Right lung (tissue), 10 donors: ENCODE measurements around the gene RGS13. TPM values are rescaled to one million over a fixed set of nuclear protein-coding genes. Genes with fewer than 3 reads are reported as not detected.

Experiments used
- DNase-seq, 2 donors: peaks; one replicate each; pipeline ENCODE4 v3.0.0-alpha.2; 2013
- long read RNA-seq, 8 donors: transcript quantifications; one replicate each; lab custom pipeline, GENCODE V29; 2026
- polyA plus RNA-seq, 5 donors: library from polyadenylated mRNA; unstranded; fragments of 120-200 nt; gene quantifications; one replicate each; pipeline versions ENCODE4 v1.2.1 to v1.2.3, GENCODE V29; 2013; ENCODE audit warnings: inconsistent platforms in 1 of 5, low replicate concordance in 1 of 5; ENCODE audit not compliant: insufficient read length in 5 of 5, insufficient read depth in 1 of 5

RGS13 gene, protein sequence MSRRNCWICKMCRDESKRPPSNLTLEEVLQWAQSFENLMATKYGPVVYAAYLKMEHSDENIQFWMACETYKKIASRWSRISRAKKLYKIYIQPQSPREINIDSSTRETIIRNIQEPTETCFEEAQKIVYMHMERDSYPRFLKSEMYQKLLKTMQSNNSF
- polyA plus RNA-seq, result 1 to 10 TPM; 1.4 to 4.7 (median 3.2) TPM
- long read RNA-seq, donor 1, partial matches to known transcripts, result 0 of 3 reads
- long read RNA-seq, donor 1, other reads (novel, unspliced or antisense), result 0 of 3 reads
- long read RNA-seq, donor 2, partial matches to known transcripts, result 0 of 1 reads
- long read RNA-seq, donor 2, other reads (novel, unspliced or antisense), result 0 of 1 reads
- long read RNA-seq, donor 3, result 0 reads
- long read RNA-seq, donor 4, result 0 reads
- long read RNA-seq, donor 5, partial matches to known transcripts, result 0 of 3 reads
- long read RNA-seq, donor 5, other reads (novel, unspliced or antisense), result 0 of 3 reads
- long read RNA-seq, donor 6, partial matches to known transcripts, result 0 of 3 reads
- long read RNA-seq, donor 6, other reads (novel, unspliced or antisense), result 0 of 3 reads
- long read RNA-seq, donor 7, result 0 reads
- long read RNA-seq, donor 8, partial matches to known transcripts, result 0 of 2 reads
- long read RNA-seq, donor 8, other reads (novel, unspliced or antisense), result 0 of 2 reads

DNA sequence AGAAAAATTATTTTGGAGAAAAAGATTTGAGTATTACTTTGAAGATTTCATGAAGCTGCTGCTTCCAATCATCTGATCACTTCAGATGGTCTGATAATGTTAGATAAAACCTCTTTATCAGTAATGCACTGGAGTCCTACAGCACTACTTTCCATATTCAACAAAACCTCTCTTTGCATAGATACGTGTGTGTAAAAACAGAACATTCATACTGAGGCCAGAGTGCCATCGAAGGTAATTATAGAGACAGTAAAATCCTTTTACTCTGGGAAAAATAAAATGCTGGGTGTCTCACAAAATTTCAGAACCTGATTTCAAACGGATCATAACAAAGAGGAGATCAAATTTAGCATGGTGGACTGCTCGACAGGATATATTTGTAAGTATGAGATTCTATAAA is at the start of gene RGS13:
Gene RGS13 (plus strand): TSS at position 209 of the 400 bp plus-strand sequence. CDS start 8,188 bp downstream, outside the sequence.
- no peak for DNase-seq

DNA sequence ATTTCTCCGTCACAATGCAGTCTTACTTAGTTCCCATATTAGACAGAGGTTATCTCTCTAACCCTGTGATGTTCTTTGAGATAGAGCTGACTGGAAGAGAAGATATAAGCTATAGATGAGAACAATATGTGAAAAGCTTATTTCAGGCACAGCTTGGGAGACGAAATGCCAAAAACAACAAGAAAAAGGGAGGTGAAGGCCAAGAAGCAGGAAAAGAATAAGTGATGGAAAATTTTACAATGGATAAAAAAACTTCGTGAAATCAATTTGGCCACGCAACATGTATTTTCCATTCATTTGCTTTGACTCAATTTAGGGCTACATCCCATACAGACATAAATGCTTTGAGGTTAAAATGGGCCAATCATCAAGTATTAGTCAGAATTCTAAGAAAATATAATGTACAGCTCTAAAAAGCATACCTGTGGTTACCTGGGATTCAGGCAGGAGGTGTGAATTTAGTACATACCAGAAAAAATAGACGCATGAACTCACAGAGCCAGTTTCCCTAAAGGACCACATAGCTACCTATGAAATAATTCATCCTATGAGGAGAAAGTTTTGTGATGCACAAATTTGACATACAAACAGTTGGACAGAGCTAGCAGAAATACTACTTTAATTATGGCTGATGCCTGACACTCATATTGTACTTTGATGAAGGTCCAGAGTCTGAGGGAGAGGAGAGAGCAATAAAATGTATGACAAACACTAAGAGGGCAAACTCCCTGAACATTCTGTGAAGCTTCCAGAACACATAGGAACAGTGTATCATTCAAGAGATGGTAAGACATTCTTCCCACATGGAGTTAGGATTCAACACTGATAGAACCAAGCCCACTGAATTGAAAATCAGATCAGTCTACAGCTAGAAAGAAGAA is 48.3 kb upstream of the RGS13 start:
- DNase-seq, result no peak

DNA sequence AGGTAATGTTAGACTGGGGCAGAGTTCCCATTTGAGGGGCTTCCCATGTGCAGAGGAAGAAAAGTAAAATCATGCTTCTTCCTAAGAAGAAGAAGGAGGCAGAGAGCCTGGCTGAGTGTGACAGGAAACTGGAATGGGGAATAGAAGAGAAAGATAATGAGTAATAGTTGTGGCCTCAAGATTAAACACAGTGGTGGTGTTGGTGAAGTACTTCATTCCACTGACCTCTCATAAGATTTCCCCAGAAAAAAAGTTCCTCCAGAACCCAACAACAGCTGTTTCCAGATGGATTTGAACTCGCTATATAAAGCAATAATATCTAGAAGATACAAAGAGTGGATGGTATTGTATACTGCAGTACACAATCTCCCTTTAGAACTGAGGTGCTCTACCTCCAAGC is 47.4 kb upstream of the RGS13 start:
- DNase-seq, result no peak

DNA sequence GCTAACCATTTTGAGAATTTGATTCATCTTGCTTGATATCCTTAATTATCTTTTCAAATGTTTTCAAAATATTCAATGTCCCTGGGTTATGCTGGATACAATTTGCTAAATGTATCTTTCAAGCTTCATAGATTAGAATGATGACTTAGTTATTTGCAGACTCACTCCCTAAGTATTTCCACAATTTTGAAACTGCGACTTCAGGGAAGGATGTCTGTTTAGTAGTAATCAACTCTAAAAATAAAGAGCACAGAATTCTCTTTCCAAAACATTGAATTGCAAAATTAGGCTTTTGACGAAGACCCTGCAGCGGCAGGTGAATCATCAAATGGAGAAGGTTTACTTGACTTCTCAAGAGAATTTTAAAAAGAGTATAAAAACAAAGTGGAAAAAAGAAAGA is 46.1 kb upstream of the RGS13 start:
- no peak for DNase-seq

DNA sequence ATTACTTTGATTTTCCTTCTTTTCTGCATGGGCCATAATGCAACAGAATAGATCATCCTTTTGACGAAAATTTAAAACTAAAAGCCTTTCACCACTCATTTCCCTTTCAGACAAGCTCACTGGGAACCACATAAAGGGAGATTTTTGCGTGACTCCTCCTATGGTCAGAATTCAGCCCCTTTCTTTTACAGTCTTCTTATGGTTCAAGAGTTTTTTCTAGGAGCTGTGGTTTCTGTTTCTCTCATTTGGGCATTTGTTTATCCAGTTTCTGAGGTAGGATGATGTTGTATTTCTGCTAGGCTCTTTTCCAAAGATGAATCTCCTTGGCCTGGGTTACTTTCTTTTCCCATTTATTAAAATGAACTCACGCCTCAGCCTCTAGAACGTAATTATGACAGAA is 43.4 kb upstream of the RGS13 start:
- DNase-seq, result no peak

DNA sequence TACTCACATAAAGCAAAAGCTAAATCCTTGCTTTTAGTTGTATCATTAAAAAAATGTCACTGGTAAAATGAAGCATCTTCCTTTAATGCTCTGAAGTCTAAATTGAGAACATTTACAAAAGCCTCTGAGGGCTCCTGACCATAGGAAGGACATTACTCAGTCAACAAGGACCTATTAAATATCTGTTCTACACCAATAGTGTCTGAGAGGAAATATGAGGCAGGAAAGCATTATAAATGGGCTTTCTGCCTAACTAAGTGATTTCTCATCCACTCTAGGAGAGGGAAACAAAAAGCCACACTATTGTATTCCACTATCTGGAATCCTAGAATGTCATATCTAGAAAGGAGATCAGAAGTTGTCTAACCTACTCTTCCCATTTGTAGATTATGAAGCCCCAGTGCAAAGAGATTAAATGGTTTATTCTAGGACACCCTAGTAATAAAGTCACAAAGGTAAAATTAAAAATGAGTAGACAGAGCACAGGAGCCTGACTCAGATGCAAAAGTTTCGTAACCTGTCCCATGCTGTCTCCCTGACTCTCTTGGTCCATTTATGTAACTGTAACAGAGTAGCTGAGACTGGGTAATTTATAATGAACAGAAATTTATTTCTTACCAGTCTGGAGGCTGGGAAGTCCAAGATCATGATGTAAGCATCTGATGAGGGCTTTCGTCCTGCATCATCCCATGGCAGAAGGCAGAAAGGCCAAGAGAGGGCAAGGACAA is 42.8 kb upstream of the RGS13 start:
- DNase-seq, result no peak

DNA sequence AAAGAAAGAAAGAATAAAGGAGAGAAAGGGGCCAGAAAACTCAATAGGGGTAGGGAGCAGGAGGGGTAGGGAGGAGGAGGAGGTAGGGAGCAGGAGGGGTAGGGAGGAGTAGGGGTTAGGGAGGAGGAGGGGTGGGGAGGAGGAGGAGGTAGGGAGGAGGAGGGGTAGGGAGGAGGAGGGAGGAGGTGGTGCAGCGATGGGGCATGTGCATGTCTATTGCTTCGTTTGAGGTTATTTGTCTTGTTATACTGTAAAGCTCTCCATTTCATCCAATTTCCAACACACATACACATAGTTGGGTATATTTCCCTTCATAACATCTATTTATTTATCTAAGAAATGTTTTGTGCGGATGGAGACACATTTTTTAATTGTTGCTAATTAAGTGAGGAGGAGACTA is 40.6 kb upstream of the RGS13 start:
- no peak for DNase-seq

DNA sequence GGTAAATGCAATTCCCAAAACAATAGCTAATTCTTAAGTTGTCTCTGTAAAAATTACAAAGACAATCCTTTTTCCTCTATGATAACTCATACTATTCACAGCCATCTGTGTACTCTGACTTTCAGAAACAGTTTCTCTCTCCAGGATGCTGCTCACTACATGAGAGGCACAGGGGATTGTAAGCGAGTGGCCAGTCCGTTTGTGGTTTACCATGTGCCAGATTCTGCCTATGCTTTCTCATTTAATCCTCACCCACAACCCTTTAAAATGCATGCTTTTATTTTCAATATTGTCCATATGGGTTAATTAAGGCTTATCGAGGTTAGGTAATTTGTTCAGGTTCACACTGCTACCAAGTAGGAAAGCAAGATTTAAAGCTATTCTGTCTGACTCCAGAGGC is 37.4 kb upstream of the RGS13 start:
- no peak for DNase-seq

DNA sequence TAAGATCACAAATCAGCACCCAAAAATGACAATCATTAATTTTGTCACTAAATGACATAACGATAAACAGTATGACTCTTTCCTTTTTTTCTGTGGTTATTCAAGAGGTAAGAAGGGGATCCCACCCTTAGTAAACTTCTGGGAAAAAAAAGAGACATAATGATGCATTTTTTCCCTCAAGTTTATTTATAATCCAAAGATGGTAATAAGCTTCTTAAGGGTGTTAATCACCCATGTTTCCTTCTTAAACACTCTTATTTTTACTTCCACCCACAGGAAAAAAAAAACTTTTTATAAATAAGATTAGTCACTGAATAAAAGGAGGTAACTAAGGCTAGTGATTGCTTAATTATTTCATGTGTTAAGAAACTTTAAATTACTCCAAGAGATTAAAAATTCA is 35.7 kb upstream of the RGS13 start:
- DNase-seq, result no peak

DNA sequence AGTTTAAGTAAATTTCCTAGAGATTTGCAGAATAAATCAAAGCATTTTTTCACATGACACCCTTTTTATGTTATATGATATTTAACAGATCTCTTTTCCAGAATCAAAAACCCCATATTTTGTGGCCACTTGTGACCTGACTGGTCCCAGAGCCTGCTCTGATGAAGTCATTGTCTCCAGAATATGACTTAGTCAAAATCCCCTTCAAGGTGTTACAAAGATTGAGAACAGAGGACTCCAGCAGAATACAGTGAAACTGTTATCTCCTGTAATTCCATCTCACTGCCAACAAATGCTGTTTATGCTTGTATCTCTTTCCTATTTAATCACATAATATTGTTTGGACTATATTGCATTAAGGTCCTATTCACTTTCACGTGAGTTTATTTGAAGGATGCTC is 34.8 kb upstream of the RGS13 start:
- DNase-seq, result no peak

DNA sequence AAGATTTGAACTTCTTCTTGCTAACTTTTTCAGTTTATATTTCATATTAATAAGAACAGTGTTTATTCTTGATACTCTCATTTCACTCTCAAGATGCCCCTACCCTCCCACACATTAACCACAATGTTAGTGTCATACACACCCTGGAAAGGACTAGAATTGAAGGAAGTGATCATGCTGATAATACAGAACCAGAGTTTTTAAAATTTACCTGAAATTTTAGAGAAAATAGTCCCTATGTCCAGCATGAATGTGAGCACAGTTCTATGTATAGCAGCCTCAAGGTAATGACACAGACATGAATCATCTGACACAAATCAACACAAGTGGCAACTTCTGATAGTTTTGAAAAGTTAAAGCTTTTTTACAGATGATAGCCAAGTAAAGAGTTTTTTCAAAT is 34.4 kb upstream of the RGS13 start:
- no peak for DNase-seq

DNA sequence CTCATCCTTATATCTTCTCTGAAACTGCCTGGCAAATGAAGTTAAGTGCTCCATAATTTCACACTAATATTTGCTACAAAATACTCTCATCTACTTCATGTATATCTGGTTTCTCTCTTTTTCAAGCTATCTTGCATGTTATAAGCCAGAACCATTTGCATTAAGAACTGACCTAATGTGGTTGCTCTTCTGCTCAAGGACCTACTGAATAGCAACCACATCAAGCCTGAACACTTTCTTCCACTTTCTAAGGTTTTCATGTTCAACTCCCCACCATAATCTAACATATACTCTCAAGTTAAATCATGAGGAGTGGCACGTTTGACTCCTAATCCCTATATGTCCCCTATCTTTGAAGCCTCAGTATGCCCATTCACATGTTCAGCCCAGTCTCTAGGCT is 33.2 kb upstream of the RGS13 start:
- DNase-seq, result no peak

DNA sequence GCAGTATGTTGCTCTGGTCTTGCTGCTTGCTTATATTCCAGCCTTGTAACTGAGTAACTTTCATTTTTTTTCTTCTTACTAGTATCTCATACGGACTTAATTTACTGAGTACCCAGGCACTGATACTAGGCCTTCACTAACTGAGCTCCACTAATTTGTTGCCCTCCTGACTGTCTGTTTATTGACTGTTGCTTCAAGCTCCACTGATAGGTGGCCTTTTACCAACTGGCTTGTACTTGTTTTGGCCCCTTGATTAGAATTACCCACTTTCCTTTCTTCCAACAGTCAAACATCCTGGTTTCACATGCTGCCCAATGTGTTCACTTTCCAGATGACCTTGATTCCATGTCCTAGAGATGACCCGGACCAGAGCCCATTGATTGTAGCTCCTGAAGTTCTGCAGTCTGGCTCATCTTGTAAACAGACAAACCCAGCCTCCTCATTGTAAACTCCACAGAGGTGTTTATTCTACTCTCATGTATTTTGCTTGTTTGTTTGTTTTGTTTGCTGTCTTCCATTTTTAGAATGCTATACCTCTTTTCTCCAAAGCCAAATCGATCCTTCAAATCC is 32.6 kb upstream of the RGS13 start:
- no peak for DNase-seq

DNA sequence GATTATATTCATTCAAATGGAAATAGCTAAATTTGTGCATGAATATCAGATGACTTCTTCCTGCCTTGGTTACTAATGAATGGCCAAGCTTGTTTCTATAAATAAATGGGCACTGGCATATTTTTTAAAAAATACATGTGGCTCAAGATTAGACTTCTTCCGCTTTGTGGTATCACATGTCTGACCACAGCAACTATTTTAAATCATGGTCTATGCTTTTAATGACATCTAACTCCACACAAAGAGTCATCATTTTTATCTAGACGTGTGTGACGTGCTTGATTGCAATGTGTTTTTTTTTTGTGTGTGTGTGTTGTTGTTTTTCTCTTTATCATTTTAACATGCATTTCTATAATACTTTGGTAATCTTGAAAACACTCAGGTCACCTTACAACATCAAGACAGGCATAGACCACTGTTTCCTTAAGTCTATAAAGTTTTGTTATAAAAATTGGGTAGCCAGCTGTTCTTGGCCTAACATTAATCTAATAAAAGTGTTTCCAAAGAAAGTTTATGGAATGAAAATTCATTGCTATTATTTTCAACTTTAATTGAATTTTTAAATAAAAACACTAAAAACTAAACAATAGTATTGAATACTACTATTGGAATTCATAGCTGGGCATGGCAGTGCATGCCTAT is 30.8 kb upstream of the RGS13 start:
- DNase-seq, result no peak

DNA sequence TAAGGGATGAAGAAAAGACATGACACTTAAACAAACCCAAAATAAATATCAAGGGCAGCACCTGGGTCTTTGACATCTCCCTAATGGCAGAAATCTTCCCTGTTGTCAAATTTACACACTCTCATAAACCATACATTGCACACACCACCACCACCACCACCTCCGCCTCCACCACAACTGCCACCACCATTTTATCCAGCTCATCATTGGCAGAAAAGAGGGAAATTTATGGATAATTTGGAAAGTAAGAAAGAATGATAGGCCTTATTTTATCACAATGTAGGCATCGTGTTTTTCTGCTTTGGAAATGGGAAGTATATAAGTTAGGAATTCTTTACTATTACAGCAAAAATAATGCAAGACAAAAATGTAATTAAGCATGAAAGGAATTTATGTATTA is 27.3 kb upstream of the RGS13 start:
- no peak for DNase-seq

DNA sequence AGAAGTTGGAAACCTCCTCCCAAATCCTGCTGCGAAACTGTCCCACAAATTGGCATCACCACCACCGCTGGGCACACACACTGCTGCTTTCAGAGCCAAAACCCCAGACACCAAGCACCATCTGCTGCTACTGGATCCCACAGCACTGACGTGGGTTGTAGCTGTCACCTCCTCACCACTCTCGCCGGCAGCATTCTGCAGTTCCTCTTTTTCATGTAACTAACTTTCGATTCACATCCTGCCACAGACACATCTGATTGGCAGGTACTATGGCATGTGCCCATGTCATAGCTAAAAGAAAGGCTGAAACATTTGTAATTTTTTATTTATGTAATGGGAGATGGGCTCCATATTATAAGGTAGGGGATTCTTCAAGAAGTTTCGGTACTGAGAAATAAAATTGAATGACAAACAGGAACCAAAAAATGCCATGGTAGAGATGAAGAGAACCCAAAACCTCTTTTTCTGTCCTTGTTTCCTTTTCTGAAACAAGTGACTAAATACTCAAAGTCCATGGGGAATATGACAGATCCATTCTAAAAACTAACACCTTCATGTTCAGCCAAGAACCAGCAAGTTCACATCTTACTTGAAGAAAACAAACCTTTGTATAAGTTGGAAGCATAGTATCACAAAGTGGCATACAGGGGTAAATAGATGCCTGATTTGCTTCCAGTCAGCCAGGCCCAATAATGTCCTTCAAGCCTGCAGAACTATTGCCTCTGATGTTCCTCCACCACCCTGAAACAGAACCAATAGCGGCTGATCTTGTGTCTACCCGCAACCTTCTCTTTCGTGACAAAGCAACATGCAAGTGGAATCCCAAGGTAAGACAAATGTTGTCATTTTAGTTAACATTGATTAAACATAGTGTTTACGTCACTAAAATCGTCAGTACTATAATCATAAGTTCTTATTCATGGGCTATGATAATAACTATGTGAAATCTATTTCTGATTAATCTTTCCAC is 26.6 kb upstream of the RGS13 start:
- DNase-seq, result no peak

DNA sequence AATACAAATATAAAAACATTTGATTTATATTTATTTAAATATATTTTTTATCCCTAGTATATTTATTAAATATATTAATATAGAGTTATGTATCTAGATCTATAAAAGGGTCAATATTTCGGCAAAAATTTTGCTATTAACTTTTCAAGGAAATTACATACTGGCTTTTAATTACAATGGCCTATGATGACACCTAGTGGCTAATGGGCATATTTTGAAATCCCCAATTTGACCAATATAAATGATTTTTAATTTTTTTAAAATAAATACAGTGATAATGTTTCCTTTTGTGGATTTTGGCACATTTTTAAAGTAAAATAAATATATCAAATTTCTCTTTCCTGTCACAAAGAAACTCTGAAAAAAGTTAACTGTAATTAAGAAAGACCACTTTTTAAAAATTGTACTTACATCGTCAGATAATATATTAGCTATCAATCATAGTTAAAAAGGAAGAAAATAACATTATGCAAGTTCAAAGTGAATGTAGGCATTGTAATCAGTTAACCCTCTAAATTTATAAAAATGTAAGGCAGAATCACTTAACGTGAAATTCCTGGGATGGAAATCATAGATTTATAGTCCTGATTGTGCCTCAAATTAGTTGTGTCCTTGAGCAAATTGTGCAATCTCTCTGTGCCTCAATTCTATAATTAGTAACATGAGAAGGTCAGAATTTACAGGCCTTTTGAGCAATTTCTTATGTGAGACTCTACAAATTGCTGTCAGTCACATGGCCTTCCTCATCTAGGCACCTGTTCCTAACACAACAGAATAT is 25.6 kb upstream of the RGS13 start:
- DNase-seq, result no peak

DNA sequence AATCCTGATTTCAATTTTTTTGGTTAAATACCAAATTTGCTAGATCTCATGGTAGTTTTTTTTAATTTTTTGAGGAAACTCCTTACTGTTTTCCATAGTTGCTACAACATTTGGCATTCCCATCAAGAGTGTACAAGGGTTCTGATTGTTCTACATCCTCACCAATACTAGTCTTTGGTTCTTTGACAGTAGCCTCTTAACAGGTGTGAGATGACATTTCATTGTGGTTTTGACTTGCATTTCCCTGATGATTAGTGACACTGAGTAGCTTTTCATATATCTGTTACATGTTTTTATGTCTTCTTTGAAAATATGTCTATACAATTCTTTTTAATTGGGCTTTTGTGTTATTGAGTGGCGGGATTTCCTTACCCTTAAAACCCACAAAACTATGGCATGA is 20.9 kb upstream of the RGS13 start:
- no peak for DNase-seq
